Calu3 (cell line): ENCODE data around the gene STAP2. TPM values are rescaled to one million over a fixed set of nuclear protein-coding genes. Genes with fewer than 3 reads are reported as not detected.
"Not testable (repeated sequence)": the region's sequence is repeated elsewhere in the genome, so short reads cannot be mapped to it uniquely, and the experiment has no call there.

Source experiments
- BruUV-seq: library from RNA; stranded (reverse); fragments of 400-500 nt; replicated peaks from 2 replicates; lab custom pipeline; 2021; lab: Mats Ljungman, UMichigan
- CTCF ChIA-PET: fragments of 300-600 bp; sonication (Branson Sonifier 250); formaldehyde crosslinking; loops from one replicate; lab custom pipeline; 2022; ENCODE audit warnings: antibody characterized with exemption; lab: Charles Lee
- DNase-seq: peaks from one replicate; pipeline ENCODE4 v3.0.0; 2022
- H3K27ac Mint-ChIP-seq: one replicate; pipeline ENCODE4 v1.8.0; 2022; ENCODE audit warnings: mixed read lengths; ENCODE audit not compliant: unreplicated experiment
- H3K27me3 Mint-ChIP-seq: one replicate; pipeline ENCODE4 v1.8.0; 2022; ENCODE audit warnings: mixed read lengths; ENCODE audit not compliant: unreplicated experiment
- H3K36me3 Mint-ChIP-seq: one replicate; pipeline ENCODE4 v1.8.0; 2022; ENCODE audit warnings: mild to moderate bottlenecking, moderate library complexity, mixed read lengths; ENCODE audit not compliant: insufficient read depth, unreplicated experiment
- H3K4me1 Mint-ChIP-seq: one replicate; pipeline ENCODE4 v1.8.0; 2022; ENCODE audit warnings: mild to moderate bottlenecking, low read depth, mixed read lengths; ENCODE audit not compliant: unreplicated experiment
- H3K4me3 Mint-ChIP-seq: one replicate; pipeline ENCODE4 v1.8.0; 2022; ENCODE audit warnings: mild to moderate bottlenecking, low read depth, moderate library complexity, mixed read lengths; ENCODE audit not compliant: unreplicated experiment
- H3K9me3 Mint-ChIP-seq: one replicate; pipeline ENCODE4 v1.8.0; 2022; ENCODE audit warnings: low read depth, mixed read lengths; ENCODE audit not compliant: unreplicated experiment
- intact Hi-C: fragments of 100-400 bp; cut with micrococcal nuclease; formaldehyde crosslinking; loops from one replicate; pipeline ENCODE4 v1.10.0; 2022; ENCODE audit not compliant: unreplicated experiment
- total RNA-seq: library from RNA; stranded (reverse); gene quantifications from 2 replicates; pipeline ENCODE4 v1.2.3, GENCODE V29; 2022
- TF ChIP-seq, protein P1 (sequence below): fragments of 200-600 bp; IDR thresholded peaks from one replicate; pipeline ENCODE4 v1.8.0; 2022; ENCODE audit warnings: antibody characterized with exemption; ENCODE audit not compliant: unreplicated experiment

Gene STAP2
- total RNA-seq, 1 experiment from 2014 or later = 28.7 TPM

DNA sequence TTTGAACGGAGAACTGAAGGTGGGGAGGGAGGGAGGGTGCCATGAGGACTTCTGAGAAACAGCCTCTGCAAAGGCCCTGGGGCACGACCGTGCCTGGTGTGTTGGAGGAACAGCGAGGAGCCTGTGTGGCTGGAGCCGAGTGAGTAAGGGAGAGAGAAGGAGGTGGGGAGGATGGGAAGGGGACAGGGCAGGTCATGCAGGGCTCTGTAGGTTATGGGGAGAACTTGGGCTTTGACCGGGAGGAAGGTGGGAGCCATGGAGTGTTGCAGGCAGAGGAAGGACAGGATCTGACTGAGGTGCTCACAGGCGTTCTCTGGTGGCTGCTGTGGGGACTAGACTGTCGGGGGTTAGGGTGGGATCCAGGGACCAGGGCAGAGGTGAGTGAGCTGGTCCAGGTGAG, 11.5 kb upstream of the STAP2 start:
- H3K36me3 Mint-ChIP-seq = peaks cover 9% of the 10 kb centered on the region
- H3K4me1 Mint-ChIP-seq = no peaks in the 10 kb centered on the region
- no TSS peak for BruUV-seq
- no peaks in the 10 kb centered on the region for H3K9me3 Mint-ChIP-seq
- H3K27ac Mint-ChIP-seq = no peak overlapping the region
- no peak for DNase-seq
- H3K27me3 Mint-ChIP-seq = no peaks in the 10 kb centered on the region
- TF ChIP-seq, protein P1, sequence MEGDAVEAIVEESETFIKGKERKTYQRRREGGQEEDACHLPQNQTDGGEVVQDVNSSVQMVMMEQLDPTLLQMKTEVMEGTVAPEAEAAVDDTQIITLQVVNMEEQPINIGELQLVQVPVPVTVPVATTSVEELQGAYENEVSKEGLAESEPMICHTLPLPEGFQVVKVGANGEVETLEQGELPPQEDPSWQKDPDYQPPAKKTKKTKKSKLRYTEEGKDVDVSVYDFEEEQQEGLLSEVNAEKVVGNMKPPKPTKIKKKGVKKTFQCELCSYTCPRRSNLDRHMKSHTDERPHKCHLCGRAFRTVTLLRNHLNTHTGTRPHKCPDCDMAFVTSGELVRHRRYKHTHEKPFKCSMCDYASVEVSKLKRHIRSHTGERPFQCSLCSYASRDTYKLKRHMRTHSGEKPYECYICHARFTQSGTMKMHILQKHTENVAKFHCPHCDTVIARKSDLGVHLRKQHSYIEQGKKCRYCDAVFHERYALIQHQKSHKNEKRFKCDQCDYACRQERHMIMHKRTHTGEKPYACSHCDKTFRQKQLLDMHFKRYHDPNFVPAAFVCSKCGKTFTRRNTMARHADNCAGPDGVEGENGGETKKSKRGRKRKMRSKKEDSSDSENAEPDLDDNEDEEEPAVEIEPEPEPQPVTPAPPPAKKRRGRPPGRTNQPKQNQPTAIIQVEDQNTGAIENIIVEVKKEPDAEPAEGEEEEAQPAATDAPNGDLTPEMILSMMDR = no peak
- CTCF ChIA-PET = no interaction called here
- H3K4me3 Mint-ChIP-seq = no peak overlapping the region
- intact Hi-C loops = no loop called here

DNA sequence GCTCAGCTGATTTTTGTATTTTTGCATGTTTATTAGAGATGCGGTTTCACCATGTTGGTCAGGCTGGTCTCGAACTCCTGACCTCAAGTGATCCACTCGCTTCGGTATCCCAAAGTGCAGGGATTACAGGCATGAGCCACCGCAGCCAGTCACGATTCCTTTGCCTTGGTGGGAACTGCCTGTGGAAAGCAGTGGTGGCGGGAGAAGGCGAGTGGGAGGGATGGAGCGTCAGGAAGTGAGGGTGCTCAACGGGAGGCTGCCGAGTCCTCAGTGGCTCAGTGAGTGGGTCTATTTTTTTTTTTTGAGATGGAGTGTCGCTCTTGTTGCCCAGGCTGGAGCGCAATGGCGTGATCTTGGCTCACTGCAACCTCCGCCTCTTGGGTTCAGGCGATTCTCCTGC, 10.6 kb upstream of the STAP2 start:
- DNase-seq, BruUV-seq, intact Hi-C loops, H3K36me3 Mint-ChIP-seq, H3K27me3 Mint-ChIP-seq, H3K9me3 Mint-ChIP-seq, CTCF ChIA-PET, H3K4me1 Mint-ChIP-seq, H3K4me3 Mint-ChIP-seq, H3K27ac Mint-ChIP-seq: not testable (repeated sequence)

DNA sequence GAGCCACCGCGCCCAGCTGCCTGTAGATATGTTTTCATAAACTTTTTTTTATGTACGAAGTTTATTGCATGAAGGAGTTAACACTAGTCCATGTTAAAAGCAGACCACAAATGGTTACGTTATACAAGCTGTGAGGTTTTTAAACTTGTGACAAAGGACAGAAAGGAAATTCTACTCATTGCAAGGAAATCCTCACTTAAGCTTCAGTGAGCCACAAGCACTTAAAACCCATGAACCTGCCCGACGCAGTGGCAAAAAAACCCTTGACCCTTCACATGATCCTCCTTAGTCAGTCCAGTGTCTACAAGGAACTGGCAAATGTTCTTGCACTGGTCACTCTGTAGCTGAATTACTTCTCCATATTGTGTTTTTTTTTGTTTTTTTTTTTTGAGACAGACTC, 8.9 kb upstream of the STAP2 start:
- Mint-ChIP-seq H3K27ac (no peak overlapping the region), H3K27me3 (no peaks in the 10 kb centered on the region), H3K9me3 (no peaks in the 10 kb centered on the region), H3K4me3 (no peak overlapping the region), H3K36me3 (peaks cover 20% of the 10 kb centered on the region), H3K4me1 (no peaks in the 10 kb centered on the region)
- BruUV-seq = no TSS peak
- no peak for DNase-seq
- intact Hi-C loops = no loop called here
- CTCF ChIA-PET = no interaction called here
- TF ChIP-seq, protein P1 = no peak

DNA sequence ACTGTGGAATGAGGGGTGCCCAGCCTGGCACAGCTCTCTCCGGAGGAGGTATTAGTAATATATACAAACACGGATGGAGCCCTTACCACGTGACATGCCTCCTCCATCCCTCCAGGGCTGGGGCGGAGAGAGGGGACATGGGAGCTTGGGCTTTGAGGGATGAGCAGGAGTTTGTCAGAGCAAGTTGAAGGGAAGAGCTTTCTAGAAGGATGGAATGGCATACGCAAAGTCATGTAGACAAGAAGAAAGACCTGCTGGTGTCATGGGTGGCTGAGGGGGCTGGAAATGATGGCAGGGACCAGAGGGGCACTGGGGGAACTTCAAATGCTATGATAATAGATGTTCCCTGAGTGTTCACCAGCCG, 7.4 kb upstream of the STAP2 start:
- H3K4me1 Mint-ChIP-seq = peaks cover 8% of the 10 kb centered on the region
- no peaks in the 10 kb centered on the region for H3K27me3 Mint-ChIP-seq
- H3K4me3 Mint-ChIP-seq = no peak overlapping the region
- peak overlapping the region; percentile 40 for H3K27ac Mint-ChIP-seq
- peaks cover 31% of the 10 kb centered on the region for H3K36me3 Mint-ChIP-seq
- TF ChIP-seq, protein P1 = no peak
- no TSS peak for BruUV-seq
- H3K9me3 Mint-ChIP-seq = no peaks in the 10 kb centered on the region
- no peak for DNase-seq
- CTCF ChIA-PET = no interaction called here
- intact Hi-C loops = no loop called here

DNA sequence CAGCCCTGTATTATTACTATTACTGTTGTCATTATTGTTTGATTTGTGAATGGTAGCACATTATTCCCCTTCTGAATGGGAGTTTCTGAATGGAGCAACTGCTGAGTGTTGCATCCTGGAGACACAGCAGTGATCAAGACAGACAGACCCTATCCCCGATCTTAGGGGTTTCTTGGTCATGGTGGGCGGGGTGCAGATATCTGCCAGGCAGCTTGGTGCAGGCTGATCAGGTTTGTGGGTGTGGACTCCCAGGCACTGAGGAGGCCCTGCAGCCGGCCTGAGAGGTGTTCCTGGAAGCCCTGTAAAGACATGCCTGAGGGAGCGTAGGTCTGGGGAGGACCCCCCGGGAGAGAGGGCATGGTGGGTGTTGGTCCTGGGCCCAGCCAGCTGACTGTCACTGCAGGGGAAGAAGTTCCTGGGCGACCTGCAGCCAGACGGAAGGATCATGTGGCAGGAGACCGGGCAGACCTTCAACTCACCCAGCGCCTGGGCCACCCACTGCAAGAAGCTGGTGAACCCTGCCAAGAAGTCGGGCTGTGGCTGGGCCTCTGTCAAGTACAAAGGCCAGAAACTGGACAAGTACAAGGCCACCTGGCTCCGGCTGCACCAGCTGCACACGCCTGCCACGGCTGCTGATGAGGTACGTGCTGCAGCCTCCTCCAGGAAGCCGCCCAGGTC, 6.9 kb upstream of the STAP2 start:
- Mint-ChIP-seq H3K36me3 (peaks cover 31% of the 10 kb centered on the region), H3K4me3 (no peak overlapping the region), H3K4me1 (peaks cover 8% of the 10 kb centered on the region), H3K9me3 (no peaks in the 10 kb centered on the region), H3K27ac (peak overlapping the region; percentile 40), H3K27me3 (no peaks in the 10 kb centered on the region)
- intact Hi-C loops = no loop called here
- BruUV-seq = no TSS peak
- DNase-seq = no peak
- CTCF ChIA-PET = no interaction called here
- TF ChIP-seq, protein P1 = no peak
